Vagina (tissue), 2 donors: ENCODE results near the gene RAB8B. TPM values are rescaled to one million over a fixed set of nuclear protein-coding genes. Genes with fewer than 3 reads are reported as not detected.

ENCODE experiments used
- DNase-seq, 2 donors: peaks; one replicate each; pipeline ENCODE4 v3.0.0-alpha.2; 2017; ENCODE audit errors: extremely low spot score in 2 of 2
- H3K27ac ChIP-seq: fragments of 200-600 bp; sonication (generic); one replicate; pipeline ENCODE4 v1.5.1; 2019
- H3K27me3 ChIP-seq: fragments of 200-600 bp; sonication (generic); one replicate; pipeline ENCODE4 v1.5.1; 2019
- H3K36me3 ChIP-seq, 2 donors: fragments of 200-600 bp; sonication (generic); one replicate each; pipeline ENCODE4 v1.5.1; 2017 to 2019
- H3K4me1 ChIP-seq: fragments of 200-600 bp; sonication (generic); one replicate; pipeline ENCODE4 v1.5.1; 2019
- H3K4me3 ChIP-seq, 2 donors: fragments of 200-600 bp; sonication (generic); 1 replicate in 1 of 2; 2 replicates in 1 of 2; pipeline ENCODE4 v1.5.1; 2016 to 2019
- H3K9me3 ChIP-seq: fragments of 200-600 bp; sonication (generic); one replicate; pipeline ENCODE4 v1.5.1; 2019
- POLR2A ChIP-seq, 2 donors: fragments of 450-650 bp; IDR thresholded peaks; one replicate each; pipeline ENCODE4 v1.6.1; 2017; ENCODE audit warnings: antibody characterized with exemption in 2 of 2, mild to moderate bottlenecking in 2 of 2, moderate library complexity in 2 of 2
- POLR2AphosphoS5 ChIP-seq, 2 donors: sonication (generic); formaldehyde crosslinking; IDR thresholded peaks; one replicate each; pipeline ENCODE4 v1.9.0; 2017; ENCODE audit warnings: antibody characterized with exemption in 2 of 2, mild to moderate bottlenecking in 2 of 2, low read depth in 1 of 2; ENCODE audit not compliant: insufficient read depth in 1 of 2
- intact Hi-C: fragments of 100-400 bp; cut with DNase I; formaldehyde crosslinking; loops from one replicate; pipeline ENCODE4 v1.15.1; 2023
- total RNA-seq: library from RNA; depleted of rRNA; stranded (reverse); fragments of >200 nt; gene quantifications from one replicate; pipeline ENCODE4 v1.2.3, GENCODE V29; 2016
- TF ChIP-seq, protein P1 (sequence below), 3 experiments: fragments of 450-650 bp in 2 of 3; fragments of 200-600 bp in 1 of 3; sonication (generic) in 1 of 3; IDR thresholded peaks; one replicate each; pipeline ENCODE4 v1.5.1; 2017 to 2019; ENCODE audit warnings: antibody characterized with exemption in 3 of 3, mild to moderate bottlenecking in 2 of 3, moderate library complexity in 2 of 3

RAB8B gene
- total RNA-seq, 1 donor from 2014 or later = 29.5 TPM

DNA sequence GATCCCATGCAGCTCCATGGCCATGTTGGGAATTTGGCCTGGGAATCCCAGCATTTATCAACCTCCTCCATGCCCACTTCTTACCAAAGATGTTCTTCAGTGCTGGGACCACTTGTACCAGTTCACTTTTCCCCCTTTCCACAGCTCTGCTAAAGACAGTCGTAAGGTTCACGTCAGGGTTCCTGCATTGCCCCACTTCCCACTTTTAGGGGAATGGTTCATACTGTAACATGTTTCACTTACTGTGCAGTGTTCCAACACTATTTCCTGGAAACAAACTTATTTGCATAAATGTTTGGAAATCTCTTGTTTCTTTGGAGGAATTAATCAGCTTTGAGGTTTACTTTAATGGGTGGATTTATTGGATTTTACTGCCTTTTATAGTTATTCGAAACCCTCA is 105.0 kb downstream of the RAB8B start:
- H3K4me1 ChIP-seq = no peaks in the 10 kb centered on the region
- H3K4me3 ChIP-seq = no peak overlapping the region
- no peak for TF ChIP-seq POLR2A (IDR thresholded peaks at IDR 0.05)
- TF ChIP-seq, protein P1, sequence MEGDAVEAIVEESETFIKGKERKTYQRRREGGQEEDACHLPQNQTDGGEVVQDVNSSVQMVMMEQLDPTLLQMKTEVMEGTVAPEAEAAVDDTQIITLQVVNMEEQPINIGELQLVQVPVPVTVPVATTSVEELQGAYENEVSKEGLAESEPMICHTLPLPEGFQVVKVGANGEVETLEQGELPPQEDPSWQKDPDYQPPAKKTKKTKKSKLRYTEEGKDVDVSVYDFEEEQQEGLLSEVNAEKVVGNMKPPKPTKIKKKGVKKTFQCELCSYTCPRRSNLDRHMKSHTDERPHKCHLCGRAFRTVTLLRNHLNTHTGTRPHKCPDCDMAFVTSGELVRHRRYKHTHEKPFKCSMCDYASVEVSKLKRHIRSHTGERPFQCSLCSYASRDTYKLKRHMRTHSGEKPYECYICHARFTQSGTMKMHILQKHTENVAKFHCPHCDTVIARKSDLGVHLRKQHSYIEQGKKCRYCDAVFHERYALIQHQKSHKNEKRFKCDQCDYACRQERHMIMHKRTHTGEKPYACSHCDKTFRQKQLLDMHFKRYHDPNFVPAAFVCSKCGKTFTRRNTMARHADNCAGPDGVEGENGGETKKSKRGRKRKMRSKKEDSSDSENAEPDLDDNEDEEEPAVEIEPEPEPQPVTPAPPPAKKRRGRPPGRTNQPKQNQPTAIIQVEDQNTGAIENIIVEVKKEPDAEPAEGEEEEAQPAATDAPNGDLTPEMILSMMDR (IDR thresholded peaks at IDR 0.05) = no peak
- TF ChIP-seq POLR2AphosphoS5 (IDR thresholded peaks at IDR 0.05; ENCODE audit: insufficient read depth in 1 of 2, low read depth in 1 of 2) = no peak
- intact Hi-C loops = loop anchor here (5.0 kb wide), 1 partner anchor 108 kb away; no protein-coding TSS in a partner anchor
- no peaks in the 10 kb centered on the region for H3K9me3 ChIP-seq
- DNase-seq = no peak
- H3K36me3 ChIP-seq = no peaks in the 10 kb centered on the region
- no peak overlapping the region for H3K27ac ChIP-seq
- H3K27me3 ChIP-seq = no peaks in the 10 kb centered on the region

DNA sequence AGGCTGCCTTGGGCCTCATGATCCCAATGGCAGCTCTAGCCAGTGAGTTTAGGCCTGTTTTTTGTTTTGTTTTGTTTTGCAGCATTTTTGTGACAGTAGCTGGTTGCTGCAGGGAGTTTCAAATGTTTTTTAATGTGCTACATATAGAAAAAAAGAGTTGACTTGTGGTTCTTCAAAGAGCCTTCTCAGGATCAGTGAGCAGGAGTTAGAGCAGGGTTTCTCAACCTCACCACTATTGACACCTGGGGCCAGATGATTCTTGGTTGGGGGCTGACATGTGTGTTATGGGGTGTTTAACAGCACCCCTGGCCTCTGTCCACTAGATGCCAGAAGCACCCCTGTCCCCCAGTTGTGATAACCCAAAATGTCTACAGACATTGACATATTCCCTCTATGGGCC is 105.9 kb downstream of the RAB8B start:
- Histone ChIP-seq H3K36me3 (no peaks in the 10 kb centered on the region), H3K27ac (no peak overlapping the region), H3K4me1 (no peaks in the 10 kb centered on the region), H3K4me3 (no peak overlapping the region), H3K27me3 (no peaks in the 10 kb centered on the region), H3K9me3 (no peaks in the 10 kb centered on the region)
- intact Hi-C loops = no loop called here
- DNase-seq = no peak
- no peak for TF ChIP-seq POLR2AphosphoS5 (IDR thresholded peaks at IDR 0.05; ENCODE audit: insufficient read depth in 1 of 2, low read depth in 1 of 2)
- TF ChIP-seq POLR2A (IDR thresholded peaks at IDR 0.05) = no peak
- TF ChIP-seq, protein P1 (IDR thresholded peaks at IDR 0.05) = no peak

DNA sequence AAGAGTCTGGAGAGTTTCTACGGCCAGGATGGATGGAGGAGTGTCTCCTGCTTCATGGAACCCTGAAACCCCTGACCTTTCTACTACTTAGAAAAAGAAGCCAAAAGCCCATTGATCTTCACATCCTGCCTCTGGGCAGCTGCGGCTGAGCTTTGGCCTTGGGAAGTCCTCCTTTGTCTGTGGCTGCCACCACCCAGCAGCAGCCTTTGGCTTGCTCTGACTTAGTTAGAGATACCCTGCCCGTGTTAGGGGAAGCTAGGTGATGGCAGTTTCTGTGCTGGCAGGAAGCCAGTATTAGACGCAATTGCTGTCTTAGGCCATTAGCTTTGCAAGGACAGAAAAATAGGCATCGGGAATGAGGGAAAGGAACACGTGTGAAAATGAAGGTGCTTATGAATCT is 106.8 kb downstream of the RAB8B start:
- no peak overlapping the region for H3K4me3 ChIP-seq
- intact Hi-C loops = no loop called here
- H3K36me3 ChIP-seq = no peaks in the 10 kb centered on the region
- H3K9me3 ChIP-seq = no peaks in the 10 kb centered on the region
- no peaks in the 10 kb centered on the region for H3K27me3 ChIP-seq
- no peak for DNase-seq
- no peak overlapping the region for H3K27ac ChIP-seq
- no peaks in the 10 kb centered on the region for H3K4me1 ChIP-seq
- TF ChIP-seq POLR2A (IDR thresholded peaks at IDR 0.05) = no peak
- TF ChIP-seq POLR2AphosphoS5 (IDR thresholded peaks at IDR 0.05; ENCODE audit: insufficient read depth in 1 of 2, low read depth in 1 of 2) = no peak
- TF ChIP-seq, protein P1 (IDR thresholded peaks at IDR 0.05) = no peak

DNA sequence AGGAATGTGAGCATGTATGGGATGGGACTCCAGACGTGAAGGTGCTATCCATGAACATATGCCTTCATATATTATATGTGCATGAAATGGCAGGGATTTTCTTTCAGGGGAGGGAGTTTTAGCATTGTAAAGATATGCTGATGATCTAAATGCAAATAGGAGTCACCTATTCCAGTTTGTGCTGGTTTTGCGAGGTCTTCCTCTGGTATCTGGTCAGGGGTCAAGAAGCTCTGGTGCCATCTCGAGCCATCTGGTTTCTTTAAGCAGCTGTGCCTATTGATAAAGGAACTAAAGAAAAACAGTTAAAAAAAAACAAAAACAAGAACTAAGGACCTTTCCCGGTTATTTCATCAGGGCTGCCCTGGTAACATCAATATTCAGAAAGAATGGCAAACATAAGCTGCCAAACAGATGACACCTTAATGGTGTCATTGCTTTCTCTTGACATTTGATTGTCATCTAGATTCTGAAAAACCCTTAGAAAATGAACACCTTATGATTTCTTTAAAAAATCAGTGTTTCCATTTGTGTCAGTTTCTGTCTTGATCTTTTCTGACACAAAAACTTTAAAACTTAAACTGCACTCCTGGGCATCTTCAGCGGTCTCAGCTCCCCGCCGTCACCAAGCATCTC is 110.7 kb downstream of the RAB8B start:
- no peak for TF ChIP-seq POLR2AphosphoS5 (IDR thresholded peaks at IDR 0.05; ENCODE audit: insufficient read depth in 1 of 2, low read depth in 1 of 2)
- TF ChIP-seq POLR2A (IDR thresholded peaks at IDR 0.05) = no peak
- TF ChIP-seq, protein P1 (IDR thresholded peaks at IDR 0.05) = no peak
- DNase-seq = no peak
- no peak overlapping the region for H3K4me3 ChIP-seq
- H3K9me3 ChIP-seq = no peaks in the 10 kb centered on the region
- intact Hi-C loops = no loop called here
- no peaks in the 10 kb centered on the region for H3K4me1 ChIP-seq
- H3K27ac ChIP-seq = no peak overlapping the region
- no peaks in the 10 kb centered on the region for H3K27me3 ChIP-seq
- H3K36me3 ChIP-seq = no peaks in the 10 kb centered on the region

DNA sequence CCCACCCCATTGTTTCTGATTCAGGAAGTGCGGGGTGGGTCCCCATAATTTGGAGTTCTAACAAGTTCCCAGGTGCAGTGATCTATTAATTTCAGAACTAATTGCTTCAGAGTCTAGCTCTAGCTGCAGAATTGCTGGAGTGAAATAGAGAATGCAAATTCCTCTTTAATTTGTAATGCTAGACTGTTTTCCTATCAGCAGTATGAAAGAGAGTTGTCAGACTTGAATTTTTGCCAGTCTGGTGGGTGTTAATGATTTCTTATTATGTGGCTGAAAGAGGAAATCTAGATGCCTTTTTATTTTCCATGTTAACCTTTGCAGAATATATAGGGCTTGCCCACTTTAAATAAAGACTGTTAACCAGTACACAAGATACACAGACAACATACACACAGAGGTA is 111.7 kb downstream of the RAB8B start:
- no peak overlapping the region for H3K4me3 ChIP-seq
- DNase-seq = no peak
- TF ChIP-seq, protein P1 (IDR thresholded peaks at IDR 0.05) = no peak
- TF ChIP-seq POLR2AphosphoS5 (IDR thresholded peaks at IDR 0.05; ENCODE audit: insufficient read depth in 1 of 2, low read depth in 1 of 2) (no peak), POLR2A (IDR thresholded peaks at IDR 0.05) (no peak)
- intact Hi-C loops = no loop called here
- no peaks in the 10 kb centered on the region for H3K27me3 ChIP-seq
- H3K9me3 ChIP-seq = no peaks in the 10 kb centered on the region
- H3K4me1 ChIP-seq = no peaks in the 10 kb centered on the region
- H3K36me3 ChIP-seq = peaks cover 0 to 6% of the 10 kb centered on the region in 2 donors
- H3K27ac ChIP-seq = no peak overlapping the region
